NCI-H2227 treated with DMSO at 0.1 percent for 48 hours (cell line): ENCODE measurements around the gene ZBTB43.
A peak's percentile ranks its signal among the peaks of the same experiment; 100 is the strongest.

ENCODE experiments used
- DNase-seq: peaks from one replicate; lab custom pipeline; 2025; lab: John Stamatoyannopoulos, UW

Gene ZBTB43

GRCh38 chr9:126859111-126859510, 54.3 kb downstream of the ZBTB43 start:
- DNase-seq = no peak

- DNase-seq = peak; percentile 34
Measured at GRCh38 chr9:126860077-126860756, 55.4 kb downstream of the ZBTB43 start, which contains the start of gene ZBTB34. TSS of gene ZBTB34 (plus strand) at chr9:126860639. CDS start at chr9:126879400, 18,761 bp downstream.

- no peak for DNase-seq
Measured at GRCh38 chr9:126860757-126861466, 56.1 kb downstream of the ZBTB43 start.

- no peak for DNase-seq
Measured at GRCh38 chr9:126861707-126862103, 56.9 kb downstream of the ZBTB43 start.

- no peak for DNase-seq
Measured at GRCh38 chr9:126862104-126862761, 57.4 kb downstream of the ZBTB43 start.

GRCh38 chr9:126864771-126865170, 59.9 kb downstream of the ZBTB43 start:
- no peak for DNase-seq

GRCh38 chr9:126869368-126869767, 64.5 kb downstream of the ZBTB43 start:
- no peak for DNase-seq

- DNase-seq = no peak
Measured at GRCh38 chr9:126872516-126872915, 67.7 kb downstream of the ZBTB43 start.

GRCh38 chr9:126874546-126875314, 69.9 kb downstream of the ZBTB43 start:
- DNase-seq = peak; percentile 4

- DNase-seq = no peak
Measured at GRCh38 chr9:126875756-126876510, 71.1 kb downstream of the ZBTB43 start.

- DNase-seq = no peak
Measured at GRCh38 chr9:126876531-126876930, 71.7 kb downstream of the ZBTB43 start.

GRCh38 chr9:126877418-126877817, 72.6 kb downstream of the ZBTB43 start:
- no peak for DNase-seq

GRCh38 chr9:126879288-126879687, 74.4 kb downstream of the ZBTB43 start:
- DNase-seq = no peak

GRCh38 chr9:126880226-126880946, 75.5 kb downstream of the ZBTB43 start:
- DNase-seq = no peak

- no peak for DNase-seq
Measured at GRCh38 chr9:126880947-126881332, 76.1 kb downstream of the ZBTB43 start.

GRCh38 chr9:126882746-126883145, 77.9 kb downstream of the ZBTB43 start:
- no peak for DNase-seq

- DNase-seq = no peak
Measured at GRCh38 chr9:126883636-126884035, 78.8 kb downstream of the ZBTB43 start.

- DNase-seq = no peak
Measured at GRCh38 chr9:126885131-126885641, 80.3 kb downstream of the ZBTB43 start.

- no peak for DNase-seq
Measured at GRCh38 chr9:126886034-126886822, 81.4 kb downstream of the ZBTB43 start.

GRCh38 chr9:126886897-126887296, 82.1 kb downstream of the ZBTB43 start:
- no peak for DNase-seq
